H1 (cell line): Measurements from ENCODE around the gene MEX3D. TPM values are rescaled to one million over a fixed set of nuclear protein-coding genes. Genes with fewer than 3 reads are reported as not detected.

Experiments
- CTCF ChIA-PET: fragments of 300-600 bp; sonication (Branson Sonifier 250); formaldehyde crosslinking; loops from one replicate; lab custom pipeline; 2021; ENCODE audit not compliant: partially characterized antibody; lab: Charles Lee
- POLR2A ChIA-PET: fragments of 300-600 bp; sonication (Branson Sonifier 250); formaldehyde crosslinking; loops from one replicate; lab custom pipeline; 2021; ENCODE audit warnings: inconsistent platforms; ENCODE audit not compliant: partially characterized antibody; lab: Charles Lee
- DNase-seq, 2 experiments: peaks; one replicate each; pipeline versions ENCODE4 v3.0.0 to v3.0.0-alpha.2; 2010 to 2022; ENCODE audit warnings: low spot score in 2 of 2, low read depth in 1 of 2, mixed read lengths in 1 of 2
- FAIRE-seq: peaks from 2 replicates; lab custom pipeline; 2011; peaks lifted over from hg19 to GRCh38; lab: Jason Lieb, UNC
- H2AFZ ChIP-seq: 2 replicates; pipeline ENCODE4 v1.8.1; 2012; ENCODE audit warnings: low read length, inconsistent platforms
- H2AK5ac ChIP-seq: 2 replicates; pipeline ENCODE4 v1.6.1; 2013; ENCODE audit warnings: low read depth, low read length
- H2BK120ac ChIP-seq: replicated peaks from 2 replicates; pipeline ENCODE3; 2013; ENCODE audit warnings: low read depth, low read length, inconsistent platforms
- H2BK12ac ChIP-seq: 2 replicates; pipeline ENCODE4 v1.6.1; 2013; ENCODE audit warnings: low read depth, low read length
- H2BK15ac ChIP-seq: 2 replicates; pipeline ENCODE4 v1.6.1; 2013; ENCODE audit warnings: low read length
- H2BK20ac ChIP-seq: 2 replicates; pipeline ENCODE4 v1.6.1; 2013; ENCODE audit warnings: low read length
- H2BK5ac ChIP-seq: 2 replicates; pipeline ENCODE4 v1.6.1; 2013; ENCODE audit warnings: low read depth, low read length
- H3K14ac ChIP-seq: 2 replicates; pipeline ENCODE4 v1.6.1; 2013; ENCODE audit warnings: inconsistent platforms; ENCODE audit not compliant: insufficient read length
- H3K18ac ChIP-seq: 2 replicates; pipeline ENCODE4 v1.6.1; 2013; ENCODE audit warnings: low read length; ENCODE audit errors: extremely low read depth
- H3K23ac ChIP-seq: 2 replicates; pipeline ENCODE4 v1.6.1; 2013; ENCODE audit warnings: inconsistent platforms; ENCODE audit not compliant: insufficient read length
- H3K23me2 ChIP-seq: 2 replicates; pipeline ENCODE4 v1.6.1; 2013; ENCODE audit warnings: low read depth, low read length
- H3K27ac ChIP-seq: 2 replicates; pipeline ENCODE4 v1.6.1; 2011; ENCODE audit warnings: low read depth, low read length, inconsistent platforms
- H3K27me3 ChIP-seq, 4 experiments: replicated peaks in 1 of 4; 1 replicate in 1 of 4; 2 replicates in 3 of 4; pipeline versions ENCODE4 v1.6.1 to v1.8.1; 2011 to 2013; ENCODE audit warnings: low read length in 3 of 4, mild to moderate bottlenecking in 3 of 4, inconsistent platforms in 2 of 4, mixed read lengths in 2 of 4, moderate library complexity in 1 of 4; ENCODE audit not compliant: control insufficient read depth in 3 of 4, insufficient read depth in 3 of 4; ENCODE audit errors: extremely low read depth in 1 of 4
- H3K36me3 ChIP-seq, 4 experiments: 2 replicates each; pipeline versions ENCODE4 v1.6.1 to v1.8.1; 2011 to 2013; ENCODE audit warnings: mild to moderate bottlenecking in 4 of 4, low read length in 3 of 4, moderate library complexity in 2 of 4, control low read depth in 1 of 4, inconsistent platforms in 1 of 4; ENCODE audit not compliant: insufficient read depth in 4 of 4, control insufficient read depth in 2 of 4
- H3K4ac ChIP-seq: replicated peaks from 2 replicates; pipeline ENCODE3; 2013; ENCODE audit warnings: low read length, low read depth, mixed read lengths, inconsistent platforms; ENCODE audit not compliant: insufficient read length
- H3K4me1 ChIP-seq, 4 experiments: replicated peaks in 1 of 4; 1 replicate in 1 of 4; 2 replicates in 3 of 4; pipeline versions ENCODE4 v1.6.1 to v1.8.1; 2011 to 2013; ENCODE audit warnings: low read length in 3 of 4, inconsistent platforms in 2 of 4, mixed read lengths in 1 of 4; ENCODE audit not compliant: insufficient read depth in 4 of 4, control insufficient read depth in 3 of 4
- H3K4me2 ChIP-seq, 2 experiments: 2 replicates each; pipeline versions ENCODE4 v1.6.1 to v1.8.1; 2011 to 2013; ENCODE audit warnings: low read depth in 2 of 2, low read length in 2 of 2, control low read depth in 1 of 2, inconsistent platforms in 1 of 2, mild to moderate bottlenecking in 1 of 2; ENCODE audit not compliant: insufficient read depth in 1 of 2
- H3K4me3 ChIP-seq, 4 experiments: fragments of 200-600, 300-600 bp in 1 of 4; sonication (generic), shearing (Covaris generic), sonication (Bioruptor Twin) in 1 of 4; 2 replicates each; pipeline versions ENCODE4 v1.5.1 to v1.8.1; 2011 to 2016; ENCODE audit warnings: low read length in 4 of 4, low read depth in 3 of 4, control low read depth in 2 of 4, inconsistent platforms in 2 of 4, mild to moderate bottlenecking in 2 of 4, mixed read lengths in 1 of 4, moderate library complexity in 1 of 4; ENCODE audit not compliant: insufficient read depth in 2 of 4; ENCODE audit errors: extremely low read depth in 1 of 4
- H3K56ac ChIP-seq: replicated peaks from 2 replicates; pipeline ENCODE3; 2013; ENCODE audit warnings: low read depth, mild to moderate bottlenecking, mixed read lengths, low read length, inconsistent platforms; ENCODE audit not compliant: insufficient read length
- H3K79me1 ChIP-seq: 2 replicates; pipeline ENCODE4 v1.6.1; 2013; ENCODE audit warnings: low read depth, low read length, control low read depth
- H3K79me2 ChIP-seq, 2 experiments: 2 replicates each; pipeline versions ENCODE4 v1.6.1 to v1.8.1; 2012 to 2013; ENCODE audit warnings: low read length in 2 of 2, mild to moderate bottlenecking in 2 of 2, inconsistent platforms in 1 of 2; ENCODE audit not compliant: insufficient read depth in 2 of 2, control insufficient read depth in 1 of 2
- H3K9ac ChIP-seq, 4 experiments: replicated peaks in 1 of 4; 1 replicate in 1 of 4; 2 replicates in 3 of 4; pipeline versions ENCODE4 v1.6.1 to v1.8.1; 2011 to 2013; ENCODE audit warnings: low read depth in 3 of 4, low read length in 3 of 4, control low read depth in 2 of 4, mild to moderate bottlenecking in 2 of 4, moderate library complexity in 2 of 4, inconsistent platforms in 1 of 4; ENCODE audit errors: extremely low read depth in 1 of 4
- H3K9me3 ChIP-seq, 2 experiments: 2 replicates each; pipeline versions ENCODE4 v1.6.1 to v1.8.1; 2012 to 2013; ENCODE audit warnings: mild to moderate bottlenecking in 2 of 2, moderate library complexity in 2 of 2, control low read depth in 1 of 2, inconsistent platforms in 1 of 2, low read depth in 1 of 2, low read length in 1 of 2, mixed read lengths in 1 of 2; ENCODE audit not compliant: insufficient read depth in 2 of 2
- H4K20me1 ChIP-seq, 2 experiments: replicated peaks in 1 of 2; 2 replicates each; pipeline versions ENCODE3 to v1.8.1; 2011 to 2013; ENCODE audit warnings: inconsistent platforms in 2 of 2, low read length in 2 of 2, mild to moderate bottlenecking in 1 of 2; ENCODE audit not compliant: insufficient read depth in 2 of 2, control insufficient read depth in 1 of 2
- H4K5ac ChIP-seq: 2 replicates; pipeline ENCODE4 v1.6.1; 2013; ENCODE audit warnings: low read length, low read depth, mixed read lengths, inconsistent platforms; ENCODE audit not compliant: insufficient read length
- H4K8ac ChIP-seq: 2 replicates; pipeline ENCODE4 v1.8.0; 2013; ENCODE audit warnings: mild to moderate bottlenecking, moderate library complexity, low read length, inconsistent platforms; ENCODE audit not compliant: insufficient read depth; ENCODE audit errors: extremely low read depth
- H4K91ac ChIP-seq: replicated peaks from 2 replicates; pipeline ENCODE3; 2013; ENCODE audit warnings: low read length, mixed read lengths, inconsistent platforms; ENCODE audit not compliant: insufficient read length
- JUND ChIP-seq: IDR thresholded peaks from 2 replicates; pipeline ENCODE4 v1.6.1; 2011; ENCODE audit warnings: mild to moderate bottlenecking, improper control_type of control experiment, low read length
- MAFK ChIP-seq: IDR thresholded peaks from 2 replicates; pipeline ENCODE4 v1.6.1; 2012; ENCODE audit warnings: low read depth, mild to moderate bottlenecking, improper control_type of control experiment, low read length
- WGBS, 2 experiments: shearing (Covaris generic) in 1 of 2; methylation state at CpG; one replicate each; pipeline versions ENCODE4 v1.1.6 to v1.1.7; 2013 to 2015; ENCODE audit warnings: low lambda C conversion rate in 2 of 2, mixed read lengths in 2 of 2, inconsistent platforms in 1 of 2, low coverage in 1 of 2, missing lambda C conversion rate in 1 of 2; ENCODE audit not compliant: insufficient replicate concordance in 2 of 2, insufficient coverage in 1 of 2, insufficient read length in 1 of 2; ENCODE audit errors: extremely low coverage in 1 of 2, missing lambda C conversion rate in 1 of 2; 5-methylcytosine and 5-hydroxymethylcytosine counted together
- polyA plus RNA-seq, 7 experiments: library from polyadenylated mRNA; depleted of rRNA in 3 of 7; stranded (reverse) in 5 of 7; unstranded in 2 of 7; fragments of >200 nt in 5 of 7; fragments of 200-250 nt in 2 of 7; gene quantifications; 1 replicate in 5 of 7; 2 replicates in 1 of 7; 4 replicates in 1 of 7; pipeline versions ENCODE4 v1.2.1 to v1.2.3, GENCODE V29; 2011 to 2013; ENCODE audit warnings: missing spikeins in 2 of 7, mixed read lengths in 2 of 7
- total RNA-seq: library from RNA; stranded (reverse); fragmentation: NEBNext Ultra II Directional; extraction: Animal tissue kit (Norgen Biotek cat#: 25700); gene quantifications from 2 replicates; pipeline ENCODE4 v1.2.1, GENCODE V29; 2021

Gene MEX3D
- total and polyA plus RNA-seq, 2 of the 8 experiments (the other 6 are each of a cell fraction or from before 2014, with no cell fraction given) = 20.8 to 78.8 TPM

GRCh38 chr19:1522838-1523237 is 45.3 kb downstream of the MEX3D start:
- Histone ChIP-seq H3K9me3 (no peaks in the 10 kb centered on the region), H4K5ac (no peak overlapping the region), H3K27me3 (peaks cover 19 to 36% (median 31%) of the 10 kb centered on the region in 4 experiments), H4K20me1 (peaks cover 8 to 14% of the 10 kb centered on the region in 2 experiments), H3K79me2 (no peaks in the 10 kb centered on the region), H3K4me2 (no peak overlapping the region), H2BK5ac (no peak overlapping the region), H3K27ac (no peak overlapping the region), H3K18ac (no peak overlapping the region), H2BK20ac (no peak overlapping the region), H2AFZ (no peak overlapping the region), H3K4ac (no peak overlapping the region), H2AK5ac (no peak overlapping the region), H2BK15ac (no peak overlapping the region), H4K8ac (no peak overlapping the region), H2BK12ac (no peak overlapping the region), H3K4me1 (peaks cover 0 to 3% (median 1%) of the 10 kb centered on the region in 4 experiments; a peak in 3 of 7 replicates), H3K9ac (no peak overlapping the region), H3K56ac (no peak overlapping the region), H3K4me3 (no peak overlapping the region), H3K36me3 (no peaks in the 10 kb centered on the region; a peak in 1 of 8 replicates), H4K91ac (no peak overlapping the region), H3K79me1 (no peaks in the 10 kb centered on the region), H3K14ac (no peak overlapping the region), H2BK120ac (no peak overlapping the region), H3K23ac (no peak overlapping the region), H3K23me2 (peaks cover 8% of the 10 kb centered on the region; the same call in 1 of the 2 replicates)
- DNase-seq (no peak), FAIRE-seq (no peak)
- WGBS, 2 experiments = 86% methylated on average over 18 of the region's 18 CpGs; no CpG with 5 or more reads in 1 of the 2 experiments
- TF ChIP-seq MAFK (no peak), JUND (no peak)
- CTCF ChIA-PET = interaction anchor here (0.8 to 1.5 kb wide), 2 partner anchors 8 to 24 kb away, joined by 3 to 4 read pairs; no protein-coding TSS in a partner anchor
- POLR2A ChIA-PET = interaction anchor here (0.5 to 2.7 kb wide), 3 partner anchors 13 to 117 kb away, joined by 4 to 7 read pairs (median 4); partner anchors contain the start of gene MBD3
